GM23248 (cell line): ENCODE measurements around the gene DHRS7B. TPM values are rescaled to one million over a fixed set of nuclear protein-coding genes. Genes with fewer than 3 reads are reported as not detected.

ENCODE experiments used
- DNase-seq: peaks from one replicate; pipeline ENCODE4 v3.0.0-alpha.2; 2015
- H2AFZ ChIP-seq: fragments of 200-600 bp; sonication (generic); 2 replicates; pipeline ENCODE4 v1.6.1; 2016; ENCODE audit warnings: antibody characterized with exemption
- H3F3A ChIP-seq: fragments of 200-600 bp; sonication (generic); 2 replicates; pipeline ENCODE4 v1.6.1; 2016; ENCODE audit warnings: mild to moderate bottlenecking, antibody characterized with exemption, mixed run types; ENCODE audit not compliant: insufficient read depth
- H3K27ac ChIP-seq: fragments of 200-600 bp; sonication (generic); 2 replicates; pipeline ENCODE4 v1.5.1; 2016; ENCODE audit warnings: mild to moderate bottlenecking
- H3K27me3 ChIP-seq: fragments of 200-600 bp; sonication (generic); replicated peaks from 2 replicates; pipeline ENCODE4 v1.6.1; 2016; ENCODE audit warnings: mild to moderate bottlenecking; ENCODE audit not compliant: insufficient read depth
- H3K36me3 ChIP-seq: fragments of 200-600 bp; sonication (generic); 2 replicates; pipeline ENCODE4 v1.6.1; 2016; ENCODE audit warnings: low read depth, mild to moderate bottlenecking
- H3K4me1 ChIP-seq: fragments of 200-600 bp; sonication (generic); 2 replicates; pipeline ENCODE4 v1.6.1; 2016; ENCODE audit warnings: mild to moderate bottlenecking; ENCODE audit not compliant: insufficient read depth
- H3K4me2 ChIP-seq: fragments of 200-600 bp; sonication (generic); one replicate; pipeline ENCODE4 v1.6.1; 2016; ENCODE audit warnings: mild to moderate bottlenecking; ENCODE audit not compliant: unreplicated experiment
- H3K4me3 ChIP-seq: fragments of 200-600 bp; sonication (generic); 2 replicates; pipeline ENCODE4 v1.5.1; 2016; ENCODE audit warnings: mild to moderate bottlenecking
- H3K79me2 ChIP-seq: fragments of 200-600 bp; sonication (generic); 2 replicates; pipeline ENCODE4 v1.6.1; 2016; ENCODE audit warnings: mild to moderate bottlenecking; ENCODE audit not compliant: insufficient read depth
- H3K9ac ChIP-seq: fragments of 200-600 bp; sonication (generic); 2 replicates; pipeline ENCODE4 v1.6.1; 2016; ENCODE audit warnings: mild to moderate bottlenecking
- H3K9me2 ChIP-seq: fragments of 200-600 bp; sonication (generic); 2 replicates; pipeline ENCODE4 v1.6.1; 2016; ENCODE audit warnings: mixed run types, mild to moderate bottlenecking, moderate library complexity; ENCODE audit not compliant: insufficient read depth
- H3K9me3 ChIP-seq: fragments of 200-600 bp; sonication (generic); one replicate; pipeline ENCODE4 v1.6.1; 2017; ENCODE audit warnings: low read depth
- H4K20me1 ChIP-seq: fragments of 200-600 bp; sonication (generic); 2 replicates; pipeline ENCODE4 v1.6.0; 2016; ENCODE audit not compliant: insufficient read depth
- EZH2 ChIP-seq: fragments of 200-600 bp; sonication (generic); IDR thresholded peaks from 2 replicates; pipeline ENCODE4 v1.6.1; 2018; ENCODE audit warnings: antibody characterized with exemption, mild to moderate bottlenecking; ENCODE audit not compliant: insufficient read depth, poor library complexity, severe bottlenecking
- EZH2phosphoT487 ChIP-seq: fragments of 200-600 bp; sonication (generic); IDR thresholded peaks from 2 replicates; pipeline ENCODE4 v1.6.1; 2018; ENCODE audit warnings: antibody characterized with exemption, moderate library complexity, mild to moderate bottlenecking, low read depth; ENCODE audit not compliant: insufficient read depth
- WGBS, 2 experiments: methylation state at CpG; one replicate each; pipeline ENCODE4 v1.1.6; 2015 to 2017; ENCODE audit warnings: low lambda C conversion rate in 2 of 2, low coverage in 1 of 2; ENCODE audit errors: missing lambda C conversion rate in 2 of 2; 5-methylcytosine and 5-hydroxymethylcytosine counted together
- in situ Hi-C: fragments of 300-500 bp; cut with MboI; formaldehyde crosslinking; loops from 2 replicates; pipeline ENCODE4 v1.15.0; 2020
- polyA plus RNA-seq: library from polyadenylated mRNA; unstranded; fragments of >200 nt; fragmentation: Nextera tagmentation; extraction: Ambion mirVana; gene quantifications from 2 replicates; pipeline ENCODE4 v1.2.1, GENCODE V29; 2016
- total RNA-seq: library from RNA; depleted of rRNA; stranded (reverse); fragments of >200 nt; shearing (Covaris generic); gene quantifications from 2 replicates; pipeline ENCODE4 v1.2.3, GENCODE V29; 2014

The DHRS7B gene
- total and polyA plus RNA-seq, 2 experiments from 2014 or later = 34.7 to 36.9 TPM

- no peak for DNase-seq
- Histone ChIP-seq H3F3A (peaks cover 10% of the 10 kb centered on the region), H4K20me1 (no peaks in the 10 kb centered on the region), H3K4me2 (no peak overlapping the region), H3K27me3 (no peaks in the 10 kb centered on the region), H3K9me2 (no peaks in the 10 kb centered on the region), H3K4me1 (no peaks in the 10 kb centered on the region), H3K4me3 (no peak overlapping the region), H3K27ac (no peak overlapping the region), H3K9ac (no peak overlapping the region), H3K36me3 (no peaks in the 10 kb centered on the region), H3K9me3 (no peaks in the 10 kb centered on the region), H3K79me2 (no peaks in the 10 kb centered on the region), H2AFZ (no peak overlapping the region)
- in situ Hi-C loops = loop anchor here (25.0 kb wide), 1 partner anchor 97 kb away; no protein-coding TSS in a partner anchor
- WGBS, 2 experiments = 89 to 90% methylated on average over 7 of the region's 7 CpGs
- no peak for TF ChIP-seq EZH2
- no peak for TF ChIP-seq EZH2phosphoT487
Observed at GRCh38 chr17:21089933-21090901, 36.5 kb upstream of the DHRS7B start.

GRCh38 chr17:21090902-21091618 lies 35.7 kb upstream of the DHRS7B start:
- no peak overlapping the region for H3K4me2 ChIP-seq
- no peaks in the 10 kb centered on the region for H3K27me3 ChIP-seq
- peaks cover 10% of the 10 kb centered on the region for H3F3A ChIP-seq
- no peak overlapping the region for H3K4me3 ChIP-seq
- in situ Hi-C loops = loop anchor here (25.0 kb wide), 1 partner anchor 96 kb away; no protein-coding TSS in a partner anchor
- H3K27ac ChIP-seq = no peak overlapping the region
- no peak overlapping the region for H3K9ac ChIP-seq
- H3K4me1 ChIP-seq = no peaks in the 10 kb centered on the region
- no peak for DNase-seq
- H2AFZ ChIP-seq = no peak overlapping the region
- WGBS, 2 experiments = 62 to 69% methylated on average over 4 of the region's 4 CpGs
- H3K79me2 ChIP-seq = no peaks in the 10 kb centered on the region
- H3K9me3 ChIP-seq = no peaks in the 10 kb centered on the region
- H4K20me1 ChIP-seq = no peaks in the 10 kb centered on the region
- TF ChIP-seq EZH2phosphoT487 (no peak), EZH2 (no peak)
- no peaks in the 10 kb centered on the region for H3K36me3 ChIP-seq
- H3K9me2 ChIP-seq = no peaks in the 10 kb centered on the region

GRCh38 chr17:21094298-21094704 lies 32.5 kb upstream of the DHRS7B start:
- Histone ChIP-seq H3K4me1 (no peaks in the 10 kb centered on the region), H3F3A (peaks cover 6% of the 10 kb centered on the region), H3K27me3 (no peaks in the 10 kb centered on the region), H3K9ac (no peak overlapping the region), H3K9me3 (no peaks in the 10 kb centered on the region), H3K27ac (no peak overlapping the region), H3K36me3 (no peaks in the 10 kb centered on the region), H3K4me3 (no peak overlapping the region), H3K9me2 (no peaks in the 10 kb centered on the region), H4K20me1 (no peaks in the 10 kb centered on the region), H3K79me2 (no peaks in the 10 kb centered on the region), H3K4me2 (no peak overlapping the region), H2AFZ (no peak overlapping the region)
- WGBS, 2 experiments = 63 to 66% methylated on average over 5 of the region's 5 CpGs
- peak; percentile 9 for DNase-seq
- TF ChIP-seq EZH2 (no peak), EZH2phosphoT487 (no peak)
- in situ Hi-C loops = loop anchor here (25.0 kb wide), 1 partner anchor 93 kb away; no protein-coding TSS in a partner anchor

- Histone ChIP-seq H3K27me3 (no peaks in the 10 kb centered on the region), H3K9me3 (no peaks in the 10 kb centered on the region), H3K9me2 (no peaks in the 10 kb centered on the region), H3F3A (no peaks in the 10 kb centered on the region), H3K27ac (no peak overlapping the region), H3K4me3 (no peak overlapping the region), H3K36me3 (no peaks in the 10 kb centered on the region), H3K4me1 (no peaks in the 10 kb centered on the region), H3K4me2 (no peak overlapping the region), H4K20me1 (no peaks in the 10 kb centered on the region), H2AFZ (no peak overlapping the region), H3K79me2 (no peaks in the 10 kb centered on the region), H3K9ac (no peak overlapping the region)
- 81 to 95% methylated on average over 3 of the region's 3 CpGs for WGBS, 2 experiments
- DNase-seq = no peak
- in situ Hi-C loops = loop anchor here (25.0 kb wide), 1 partner anchor 92 kb away; no protein-coding TSS in a partner anchor
- TF ChIP-seq EZH2 = no peak
Observed at GRCh38 chr17:21095735-21096134, 31.0 kb upstream of the DHRS7B start.
